Ascending aorta (tissue), 2 donors: ENCODE measurements around the gene FHOD3. TPM values are rescaled to one million over a fixed set of nuclear protein-coding genes. Genes with fewer than 3 reads are reported as not detected.

ENCODE experiments used
- DNase-seq, 2 donors: peaks; one replicate each; pipeline ENCODE4 v3.0.0-alpha.2; 2019; ENCODE audit warnings: low spot score in 2 of 2
- H3K27ac ChIP-seq, 2 donors: fragments of 200-600 bp; sonication (generic); one replicate each; pipeline ENCODE4 v1.5.1; 2016 to 2017; ENCODE audit warnings: mild to moderate bottlenecking in 1 of 2
- H3K27me3 ChIP-seq: fragments of 200-600 bp; sonication (generic); one replicate; pipeline ENCODE4 v1.5.1; 2017
- H3K36me3 ChIP-seq, 2 donors: fragments of 200-600 bp; sonication (generic); one replicate each; pipeline ENCODE4 v1.5.1; 2016
- H3K4me1 ChIP-seq, 2 donors: fragments of 200-600 bp; sonication (generic); one replicate each; pipeline ENCODE4 v1.5.1; 2016 to 2017; ENCODE audit warnings: mild to moderate bottlenecking in 1 of 2
- H3K4me3 ChIP-seq, 2 donors: fragments of 200-600 bp; sonication (generic); one replicate each; pipeline ENCODE4 v1.5.1; 2016 to 2017; ENCODE audit warnings: mild to moderate bottlenecking in 1 of 2
- H3K9me3 ChIP-seq, 2 donors: fragments of 200-600 bp; sonication (generic); one replicate each; pipeline ENCODE4 v1.5.1; 2016
- CTCF ChIP-seq, 3 experiments: fragments of 200-600 bp in 2 of 3; fragments of 450-650 bp in 1 of 3; sonication (generic) in 2 of 3; IDR thresholded peaks; one replicate each; pipeline ENCODE4 v1.5.1; 2016 to 2019; ENCODE audit warnings: antibody characterized with exemption in 3 of 3, mild to moderate bottlenecking in 1 of 3, moderate library complexity in 1 of 3
- intact Hi-C: fragments of 100-400 bp; cut with DNase I; formaldehyde crosslinking; loops from one replicate; pipeline ENCODE4 v1.15.1; 2023
- total RNA-seq: library from RNA; depleted of rRNA; stranded (reverse); fragments of >200 nt; gene quantifications from one replicate; pipeline ENCODE4 v1.1.0, GENCODE V29; 2016

Gene FHOD3
- total RNA-seq, 1 donor from 2014 or later: 12.7 TPM

GRCh38 chr18:36535202-36535935, 237.9 kb downstream of the FHOD3 start:
- Histone ChIP-seq H3K27ac (no peak overlapping the region), H3K9me3 (no peaks in the 10 kb centered on the region), H3K36me3 (no peaks in the 10 kb centered on the region), H3K27me3 (no peaks in the 10 kb centered on the region), H3K4me1 (no peaks in the 10 kb centered on the region), H3K4me3 (no peak overlapping the region)
- TF ChIP-seq CTCF (IDR thresholded peaks at IDR 0.05): no peak
- intact Hi-C loops: no loop called here
- no peak for DNase-seq

GRCh38 chr18:36536426-36536825, 238.9 kb downstream of the FHOD3 start:
- Histone ChIP-seq H3K27ac (no peak overlapping the region), H3K36me3 (no peaks in the 10 kb centered on the region), H3K9me3 (no peaks in the 10 kb centered on the region), H3K4me1 (no peaks in the 10 kb centered on the region), H3K27me3 (no peaks in the 10 kb centered on the region), H3K4me3 (no peak overlapping the region)
- intact Hi-C loops: no loop called here
- DNase-seq: no peak
- TF ChIP-seq CTCF (IDR thresholded peaks at IDR 0.05): no peak

GRCh38 chr18:36537289-36537688, 239.8 kb downstream of the FHOD3 start:
- no peaks in the 10 kb centered on the region for H3K36me3 ChIP-seq
- H3K27me3 ChIP-seq: no peaks in the 10 kb centered on the region
- H3K4me1 ChIP-seq: no peaks in the 10 kb centered on the region
- TF ChIP-seq CTCF (IDR thresholded peaks at IDR 0.05): no peak
- intact Hi-C loops: no loop called here
- no peak for DNase-seq
- H3K4me3 ChIP-seq: no peak overlapping the region
- H3K9me3 ChIP-seq: no peaks in the 10 kb centered on the region
- no peak overlapping the region for H3K27ac ChIP-seq

GRCh38 chr18:36539674-36540231, 242.2 kb downstream of the FHOD3 start:
- Histone ChIP-seq H3K36me3 (no peaks in the 10 kb centered on the region), H3K9me3 (no peaks in the 10 kb centered on the region), H3K27me3 (no peaks in the 10 kb centered on the region), H3K4me3 (no peak overlapping the region), H3K27ac (no peak overlapping the region), H3K4me1 (peaks cover 0 to 13% of the 10 kb centered on the region in 2 donors)
- no peak for TF ChIP-seq CTCF (IDR thresholded peaks at IDR 0.05)
- DNase-seq: no peak
- intact Hi-C loops: no loop called here

GRCh38 chr18:36543030-36543429, 245.5 kb downstream of the FHOD3 start:
- Histone ChIP-seq H3K36me3 (no peaks in the 10 kb centered on the region), H3K9me3 (no peaks in the 10 kb centered on the region), H3K4me1 (peaks cover 0 to 16% of the 10 kb centered on the region in 2 donors), H3K27me3 (no peaks in the 10 kb centered on the region), H3K4me3 (no peak overlapping the region), H3K27ac (peak overlapping the region; percentile 69 to 78)
- intact Hi-C loops: no loop called here
- TF ChIP-seq CTCF (IDR thresholded peaks at IDR 0.05): no peak
- no peak for DNase-seq
